Naive thymus-derived CD4-positive, alpha-beta T cell (primary cell): Measurements from ENCODE around the gene NEURL1. TPM values are rescaled to one million over a fixed set of nuclear protein-coding genes. Genes with fewer than 3 reads are reported as not detected.

Experiments
- ATAC-seq: fragments of 150-1000 bp; cut with Tn5 transposase; 2 replicates; pipeline ENCODE4 v1.10.0; 2021; ENCODE audit warnings: mild to moderate bottlenecking, moderate library complexity
- CTCF ChIA-PET: fragments of 350-600 bp; sonication (Branson Sonifier 250); formaldehyde crosslinking; loops from one replicate; lab custom pipeline; 2021; ENCODE audit warnings: antibody characterized with exemption; lab: Charles Lee
- POLR2A ChIA-PET: fragments of 350-600 bp; sonication (Branson Sonifier 250); formaldehyde crosslinking; loops from one replicate; lab custom pipeline; 2021; ENCODE audit warnings: antibody characterized with exemption, inconsistent platforms; lab: Charles Lee
- DNase-seq, 9 donors: peaks; one replicate each; pipeline versions ENCODE4 v3.0.0 to v3.0.0-alpha.2; 2020 to 2022; ENCODE audit warnings: mixed read lengths in 1 of 9
- H3K27ac ChIP-seq: one replicate; pipeline ENCODE4 v1.7.0; 2013; ENCODE audit warnings: mild to moderate bottlenecking, low read depth, low read length, moderate library complexity
- H3K27me3 ChIP-seq, 2 donors: one replicate each; pipeline ENCODE4 v1.7.0; 2013; ENCODE audit warnings: low read length in 2 of 2, mild to moderate bottlenecking in 2 of 2, moderate library complexity in 2 of 2; ENCODE audit not compliant: control insufficient read depth in 2 of 2, insufficient read depth in 2 of 2
- H3K36me3 ChIP-seq, 3 experiments: 1 replicate in 2 of 3; 2 replicates in 1 of 3; pipeline ENCODE4 v1.7.0; 2013; ENCODE audit warnings: low read length in 3 of 3, mild to moderate bottlenecking in 3 of 3, moderate library complexity in 1 of 3; ENCODE audit not compliant: insufficient read depth in 3 of 3, control insufficient read depth in 2 of 3
- H3K4me1 ChIP-seq, 2 donors: one replicate each; pipeline ENCODE4 v1.7.0; 2013; ENCODE audit warnings: low read length in 2 of 2, mild to moderate bottlenecking in 2 of 2, moderate library complexity in 1 of 2; ENCODE audit not compliant: control insufficient read depth in 2 of 2, insufficient read depth in 2 of 2
- H3K4me3 ChIP-seq: 2 replicates; pipeline ENCODE4 v1.7.0; 2013; ENCODE audit warnings: mild to moderate bottlenecking, low read length
- H3K9me3 ChIP-seq, 3 experiments: 1 replicate in 2 of 3; 2 replicates in 1 of 3; pipeline ENCODE4 v1.7.0; 2013; ENCODE audit warnings: low read length in 3 of 3; ENCODE audit not compliant: control insufficient read depth in 2 of 3
- H3K27ac Mint-ChIP-seq, 9 donors: one replicate each; pipeline ENCODE4 v1.8.0; 2020 to 2022; ENCODE audit warnings: mixed read lengths in 9 of 9, mild to moderate bottlenecking in 8 of 9, moderate library complexity in 5 of 9, inconsistent platforms in 2 of 9
- H3K27me3 Mint-ChIP-seq, 5 donors: one replicate each; pipeline ENCODE4 v1.8.0; 2021 to 2022; ENCODE audit warnings: mixed read lengths in 5 of 5, mild to moderate bottlenecking in 1 of 5
- H3K36me3 Mint-ChIP-seq, 5 donors: one replicate each; pipeline ENCODE4 v1.8.0; 2020 to 2022; ENCODE audit warnings: mixed read lengths in 5 of 5, mild to moderate bottlenecking in 3 of 5, inconsistent platforms in 1 of 5
- H3K4me1 Mint-ChIP-seq, 7 donors: one replicate each; pipeline ENCODE4 v1.8.0; 2020 to 2022; ENCODE audit warnings: mixed read lengths in 7 of 7, mild to moderate bottlenecking in 3 of 7, inconsistent platforms in 1 of 7
- H3K4me3 Mint-ChIP-seq, 10 donors: one replicate each; pipeline ENCODE4 v1.8.0; 2020 to 2022; ENCODE audit warnings: mild to moderate bottlenecking in 10 of 10, mixed read lengths in 10 of 10, moderate library complexity in 6 of 10, inconsistent platforms in 2 of 10
- H3K9me3 Mint-ChIP-seq, 11 donors: one replicate each; pipeline ENCODE4 v1.8.0; 2020 to 2022; ENCODE audit warnings: mixed read lengths in 11 of 11, mild to moderate bottlenecking in 4 of 11, inconsistent platforms in 1 of 11, moderate library complexity in 1 of 11
- intact Hi-C, 2 donors: fragments of 100-400 bp; cut with micrococcal nuclease; formaldehyde crosslinking; loops; one replicate each; pipeline ENCODE4 v1.15.1; 2023
- polyA plus RNA-seq, 2 donors: library from polyadenylated mRNA; unstranded; fragments of 300-500 nt; fragmentation: Illumina TruSeq; gene quantifications; one replicate each; pipeline ENCODE4 v1.2.3, GENCODE V29; 2021
- total RNA-seq, 6 experiments: library from RNA in 5 of 6; stranded (reverse) in 5 of 6; gene quantifications; 1 replicate in 5 of 6; 2 replicates in 1 of 6; pipeline ENCODE4 v1.2.3 and lab custom pipeline; 2021 to 2026

The NEURL1 gene
- total and polyA plus RNA-seq, 7 experiments from 2014 or later: 0.76 to 9.2 (median 1.1) TPM

DNA sequence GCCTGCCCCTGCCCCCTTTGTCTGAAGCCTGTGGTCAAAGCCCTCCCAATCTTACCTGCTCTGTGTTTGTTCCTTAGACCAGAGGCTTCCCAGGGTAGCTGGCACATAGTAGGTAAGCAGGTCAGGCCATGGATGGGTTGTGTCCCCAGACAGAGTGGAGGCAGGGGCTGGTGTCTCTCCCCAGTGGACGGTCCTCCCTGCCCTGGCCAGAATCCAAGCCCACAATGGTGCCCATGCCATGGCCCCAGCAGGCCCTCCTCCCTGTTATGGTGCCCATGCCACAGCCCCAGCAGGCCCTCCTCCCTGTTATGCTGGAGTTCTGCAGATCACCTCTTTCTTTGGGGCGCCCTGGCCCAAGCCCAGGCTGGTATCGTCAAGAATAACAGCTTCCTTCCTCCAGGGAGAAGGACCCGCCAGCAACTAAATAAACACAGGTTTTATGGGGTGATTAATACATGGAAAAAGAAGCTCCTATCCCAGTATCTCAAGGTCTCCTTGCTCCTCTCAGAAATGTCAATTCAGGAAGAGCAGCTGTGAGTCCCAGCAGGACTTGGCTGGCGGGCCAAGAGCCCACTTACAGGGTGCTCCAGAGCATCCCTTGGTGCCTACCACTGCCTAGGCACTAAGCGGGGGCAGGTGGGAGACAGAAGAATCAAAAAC, 82.0 kb downstream of the NEURL1 start:
- POLR2A ChIA-PET: no interaction called here
- H3K9me3 Mint-ChIP-seq: no peaks in the 10 kb centered on the region
- no peaks in the 10 kb centered on the region for H3K27me3 ChIP-seq
- H3K27ac Mint-ChIP-seq: no peak overlapping the region
- H3K4me1 ChIP-seq: no peaks in the 10 kb centered on the region
- CTCF ChIA-PET: no interaction called here
- H3K36me3 Mint-ChIP-seq: peaks cover 0 to 4% (median 0%) of the 10 kb centered on the region in 5 donors
- DNase-seq (no peak), ATAC-seq (no peak)
- H3K9me3 ChIP-seq: no peaks in the 10 kb centered on the region
- no peak overlapping the region for H3K4me3 Mint-ChIP-seq
- H3K27ac ChIP-seq: no peak overlapping the region
- H3K4me1 Mint-ChIP-seq: peaks cover 0 to 7% (median 0%) of the 10 kb centered on the region in 7 donors
- intact Hi-C loops: no loop called here
- H3K4me3 ChIP-seq: no peak overlapping the region
- H3K36me3 ChIP-seq: no peaks in the 10 kb centered on the region
- H3K27me3 Mint-ChIP-seq: peaks cover 0 to 9% (median 0%) of the 10 kb centered on the region in 5 donors

DNA sequence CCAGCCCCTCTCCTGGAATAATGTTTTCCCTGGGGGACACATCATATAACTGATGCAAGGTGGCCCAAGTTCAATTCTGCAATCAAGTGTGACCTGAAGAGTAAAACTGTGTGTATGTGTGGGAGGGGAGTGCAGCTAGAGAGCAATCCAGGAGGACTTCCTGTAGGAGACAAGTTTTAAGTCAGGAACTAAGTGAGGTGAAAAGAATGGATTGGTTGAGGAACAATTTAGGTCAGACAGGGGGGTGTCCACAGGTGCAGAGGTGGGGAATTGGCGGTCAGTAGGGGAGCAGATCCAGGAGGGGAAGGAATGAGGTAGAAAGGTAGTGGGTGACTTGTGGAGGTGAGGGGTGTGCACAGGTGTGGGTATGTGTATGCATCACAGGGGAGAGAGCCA, 82.6 kb downstream of the NEURL1 start:
- Mint-ChIP-seq H3K27me3 (peaks cover 0 to 9% (median 0%) of the 10 kb centered on the region in 5 donors), H3K4me1 (peaks cover 0 to 7% (median 0%) of the 10 kb centered on the region in 7 donors), H3K27ac (peak overlapping the region in 1 of 9 donors; percentile 77), H3K9me3 (no peaks in the 10 kb centered on the region), H3K4me3 (no peak overlapping the region), H3K36me3 (peaks cover 0 to 4% (median 0%) of the 10 kb centered on the region in 5 donors)
- intact Hi-C loops: no loop called here
- no peaks in the 10 kb centered on the region for H3K4me1 ChIP-seq
- no peaks in the 10 kb centered on the region for H3K36me3 ChIP-seq
- CTCF ChIA-PET: no interaction called here
- DNase-seq (no peak), ATAC-seq (no peak)
- H3K9me3 ChIP-seq: no peaks in the 10 kb centered on the region
- H3K27ac ChIP-seq: no peak overlapping the region
- no peak overlapping the region for H3K4me3 ChIP-seq
- POLR2A ChIA-PET: no interaction called here
- H3K27me3 ChIP-seq: no peaks in the 10 kb centered on the region

DNA sequence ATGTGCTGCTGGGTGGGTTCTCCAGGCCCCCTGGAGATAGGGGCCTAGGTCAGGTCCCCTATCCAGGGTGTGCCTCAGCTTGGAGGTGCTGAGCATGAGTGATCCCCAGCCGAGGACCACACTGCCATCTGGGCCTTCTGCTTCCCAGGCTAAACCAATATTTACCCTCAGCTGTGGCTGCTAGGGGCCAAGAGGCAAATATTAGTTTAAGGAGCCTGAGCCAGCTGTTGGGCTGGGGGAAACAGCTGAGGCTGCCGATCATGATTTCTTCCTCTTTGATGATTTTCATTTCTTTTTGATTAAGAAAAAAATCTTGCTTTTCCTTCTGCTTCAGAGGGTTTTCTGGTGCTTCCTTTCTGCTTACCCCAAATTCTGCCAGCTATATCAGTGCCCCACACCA, 83.4 kb downstream of the NEURL1 start:
- ATAC-seq (no peak), DNase-seq (no peak)
- Mint-ChIP-seq H3K36me3 (peaks cover 0 to 4% (median 0%) of the 10 kb centered on the region in 5 donors), H3K4me3 (no peak overlapping the region), H3K4me1 (peaks cover 0 to 7% (median 4%) of the 10 kb centered on the region in 7 donors), H3K27me3 (peaks cover 0 to 12% (median 0%) of the 10 kb centered on the region in 5 donors), H3K9me3 (no peaks in the 10 kb centered on the region), H3K27ac (no peak overlapping the region)
- H3K4me1 ChIP-seq: no peaks in the 10 kb centered on the region
- H3K4me3 ChIP-seq: no peak overlapping the region
- no peaks in the 10 kb centered on the region for H3K9me3 ChIP-seq
- no peak overlapping the region for H3K27ac ChIP-seq
- POLR2A ChIA-PET: no interaction called here
- CTCF ChIA-PET: interaction anchor here (0.6 kb wide), 1 partner anchor 582 kb away, joined by 5 read pairs; no protein-coding TSS in a partner anchor
- intact Hi-C loops: no loop called here
- H3K27me3 ChIP-seq: no peaks in the 10 kb centered on the region
- H3K36me3 ChIP-seq: no peaks in the 10 kb centered on the region

DNA sequence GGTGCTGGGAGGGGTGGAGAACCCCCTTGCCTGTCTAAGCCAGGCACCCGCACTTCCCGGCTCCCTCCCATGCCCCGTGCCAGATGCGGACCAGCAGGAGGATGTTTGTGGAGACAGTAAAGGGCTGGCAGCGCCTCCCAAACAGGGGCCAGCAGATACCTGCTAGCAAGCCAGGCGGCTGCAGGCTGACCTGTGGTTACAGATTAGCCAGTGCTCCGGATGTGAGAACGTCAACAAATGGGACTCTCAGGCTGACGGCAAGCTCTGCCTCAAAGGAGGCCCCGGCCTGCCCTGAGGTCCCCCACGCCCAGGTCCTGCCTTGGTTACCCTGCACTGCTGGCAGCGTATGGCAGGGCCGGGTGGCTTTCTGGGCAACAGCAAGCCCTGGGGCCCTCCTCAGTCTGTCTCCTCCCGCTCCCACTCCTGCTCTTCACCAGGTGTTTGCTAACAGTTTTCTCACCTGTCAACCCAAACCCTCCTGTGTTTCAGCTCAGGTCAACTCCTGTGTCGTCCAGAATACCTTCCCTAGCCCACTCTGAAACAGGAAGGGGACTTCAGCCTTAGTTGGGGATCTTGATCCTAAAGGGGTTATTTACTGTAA, 85.4 kb downstream of the NEURL1 start:
- no peak overlapping the region for H3K27ac Mint-ChIP-seq
- ATAC-seq (no peak), DNase-seq (no peak)
- H3K4me3 Mint-ChIP-seq: no peak overlapping the region
- Histone ChIP-seq H3K4me1 (peaks cover 6 to 7% of the 10 kb centered on the region in 2 donors), H3K27ac (no peak overlapping the region), H3K4me3 (no peak overlapping the region), H3K9me3 (no peaks in the 10 kb centered on the region), H3K36me3 (no peaks in the 10 kb centered on the region), H3K27me3 (no peaks in the 10 kb centered on the region)
- peaks cover 0 to 15% (median 0%) of the 10 kb centered on the region in 5 donors for H3K27me3 Mint-ChIP-seq
- POLR2A ChIA-PET: no interaction called here
- peaks cover 7 to 19% (median 13%) of the 10 kb centered on the region in 7 donors for H3K4me1 Mint-ChIP-seq
- peaks cover 0 to 4% (median 0%) of the 10 kb centered on the region in 5 donors for H3K36me3 Mint-ChIP-seq
- H3K9me3 Mint-ChIP-seq: no peaks in the 10 kb centered on the region
- intact Hi-C loops: no loop called here
- CTCF ChIA-PET: no interaction called here

DNA sequence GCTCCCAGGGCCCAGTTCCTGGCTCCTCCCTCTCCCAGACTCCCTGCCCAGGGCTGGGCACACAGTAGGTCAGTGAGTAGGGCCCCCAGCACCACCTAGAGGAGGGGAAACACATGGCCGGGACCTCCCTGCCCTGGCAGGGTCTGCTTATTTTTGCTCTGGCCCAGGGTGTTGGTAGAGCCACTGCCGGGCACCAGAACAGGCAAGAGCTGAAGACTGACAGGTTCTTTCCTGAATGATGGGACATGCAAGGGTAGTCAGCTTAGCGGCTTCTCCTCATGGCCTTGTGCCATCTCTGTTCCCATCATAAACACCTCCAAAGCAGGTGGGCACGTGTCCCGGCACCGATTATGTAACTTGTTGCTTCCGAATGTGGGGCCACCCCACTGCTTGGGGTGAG, 86.5 kb downstream of the NEURL1 start:
- no peaks in the 10 kb centered on the region for H3K27me3 ChIP-seq
- no peak overlapping the region for H3K4me3 Mint-ChIP-seq
- no peaks in the 10 kb centered on the region for H3K9me3 ChIP-seq
- H3K4me3 ChIP-seq: no peak overlapping the region
- intact Hi-C loops: no loop called here
- peaks cover 0 to 4% (median 0%) of the 10 kb centered on the region in 5 donors for H3K36me3 Mint-ChIP-seq
- POLR2A ChIA-PET: no interaction called here
- H3K27me3 Mint-ChIP-seq: peaks cover 0 to 16% (median 0%) of the 10 kb centered on the region in 5 donors
- no peaks in the 10 kb centered on the region for H3K36me3 ChIP-seq
- ATAC-seq (no peak), DNase-seq (no peak)
- peaks cover 9 to 22% (median 15%) of the 10 kb centered on the region in 7 donors for H3K4me1 Mint-ChIP-seq
- no peaks in the 10 kb centered on the region for H3K9me3 Mint-ChIP-seq
- H3K27ac ChIP-seq: no peak overlapping the region
- CTCF ChIA-PET: interaction anchor here (0.7 to 0.9 kb wide), 2 partner anchors 13 to 244 kb away, joined by 4 read pairs; no protein-coding TSS in a partner anchor
- peaks cover 6 to 10% of the 10 kb centered on the region in 2 donors for H3K4me1 ChIP-seq
- H3K27ac Mint-ChIP-seq: no peak overlapping the region

DNA sequence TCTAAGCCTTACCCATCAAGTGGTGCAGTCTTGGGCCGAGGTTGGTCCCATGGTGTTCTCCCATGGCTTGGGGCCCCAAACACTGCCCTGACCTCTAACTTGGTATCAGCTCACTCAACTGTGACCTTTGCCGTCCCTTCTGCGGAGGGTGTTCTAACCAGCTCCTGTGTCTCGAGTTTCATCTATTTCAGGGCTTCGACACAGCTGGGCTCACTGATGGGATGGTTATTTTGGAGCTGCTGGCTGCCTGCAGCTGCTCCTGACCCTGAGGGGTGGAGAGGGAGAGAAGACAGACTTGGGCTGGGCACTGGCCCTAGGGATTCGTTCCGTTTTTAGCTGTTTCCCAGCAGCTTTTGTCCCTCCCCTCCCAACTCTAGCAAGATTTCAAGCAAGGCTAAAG, 86.9 kb downstream of the NEURL1 start:
- Mint-ChIP-seq H3K36me3 (peaks cover 0 to 4% (median 0%) of the 10 kb centered on the region in 5 donors), H3K4me3 (no peak overlapping the region), H3K9me3 (no peaks in the 10 kb centered on the region), H3K4me1 (peaks cover 9 to 22% (median 15%) of the 10 kb centered on the region in 7 donors), H3K27ac (peak overlapping the region in 2 of 9 donors; percentile 12 to 77), H3K27me3 (peaks cover 0 to 14% (median 0%) of the 10 kb centered on the region in 5 donors)
- DNase-seq (no peak), ATAC-seq (no peak)
- H3K27me3 ChIP-seq: no peaks in the 10 kb centered on the region
- CTCF ChIA-PET: interaction anchor here (0.7 to 0.9 kb wide), 2 partner anchors 13 to 245 kb away, joined by 4 read pairs; no protein-coding TSS in a partner anchor
- H3K27ac ChIP-seq: no peak overlapping the region
- no peaks in the 10 kb centered on the region for H3K36me3 ChIP-seq
- POLR2A ChIA-PET: interaction anchor here (1.2 kb wide), 1 partner anchor 18 kb away, joined by 3 read pairs; no protein-coding TSS in a partner anchor
- peaks cover 6 to 10% of the 10 kb centered on the region in 2 donors for H3K4me1 ChIP-seq
- H3K9me3 ChIP-seq: no peaks in the 10 kb centered on the region
- intact Hi-C loops: no loop called here
- H3K4me3 ChIP-seq: no peak overlapping the region
